Dedifferentiated amniotic fluid mesenchymal stem cell (primary cell): ENCODE data around the gene SUSD5.
"Not testable (repeated sequence)": the region's sequence is repeated elsewhere in the genome, so short reads cannot be mapped to it uniquely, and the experiment has no call there.

ENCODE experiments used
- DNase-seq: peaks from one replicate; pipeline ENCODE4 v3.0.0-alpha.2; 2016; ENCODE audit errors: extremely low spot score

The SUSD5 gene

DNA sequence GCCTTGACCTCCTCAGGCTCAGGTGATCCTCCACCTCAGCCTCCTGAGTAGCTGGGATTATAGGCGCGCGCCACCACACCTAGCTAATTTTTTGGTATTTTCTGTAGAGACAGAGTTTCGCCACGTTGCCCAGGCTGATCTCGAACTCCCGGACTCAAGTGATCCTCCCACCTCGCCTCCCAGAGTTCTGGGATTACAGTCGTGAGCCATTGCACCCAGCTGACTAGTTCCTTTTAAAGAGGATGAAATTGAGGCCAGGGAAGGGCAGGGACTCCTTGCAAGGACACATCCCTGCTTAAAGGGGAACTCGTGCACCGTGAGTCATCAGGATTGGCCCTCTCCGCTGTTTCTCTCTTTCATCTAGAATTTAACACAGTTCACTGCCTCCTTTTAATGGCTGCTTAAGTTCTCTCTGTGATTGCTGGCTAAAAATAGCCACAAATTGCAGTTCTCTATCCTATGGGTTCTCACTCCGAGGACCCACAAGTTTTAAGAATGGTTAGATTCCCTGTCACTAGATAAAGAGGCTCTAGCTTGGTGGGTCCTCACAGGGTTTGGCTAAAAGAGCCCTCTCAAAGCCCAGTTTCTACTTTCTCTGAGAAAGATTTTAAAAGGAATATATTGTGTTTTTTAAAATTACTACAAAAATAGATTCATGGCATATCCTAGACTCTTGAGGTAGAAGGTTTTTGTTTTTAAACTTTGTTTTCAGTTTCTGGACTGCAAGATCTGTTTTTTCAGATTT lies 103.4 kb downstream of the SUSD5 start:
- DNase-seq, result peak; percentile 84

GRCh38 chr3:33114622-33115023 lies 104.0 kb downstream of the SUSD5 start:
- DNase-seq, result no peak

DNA sequence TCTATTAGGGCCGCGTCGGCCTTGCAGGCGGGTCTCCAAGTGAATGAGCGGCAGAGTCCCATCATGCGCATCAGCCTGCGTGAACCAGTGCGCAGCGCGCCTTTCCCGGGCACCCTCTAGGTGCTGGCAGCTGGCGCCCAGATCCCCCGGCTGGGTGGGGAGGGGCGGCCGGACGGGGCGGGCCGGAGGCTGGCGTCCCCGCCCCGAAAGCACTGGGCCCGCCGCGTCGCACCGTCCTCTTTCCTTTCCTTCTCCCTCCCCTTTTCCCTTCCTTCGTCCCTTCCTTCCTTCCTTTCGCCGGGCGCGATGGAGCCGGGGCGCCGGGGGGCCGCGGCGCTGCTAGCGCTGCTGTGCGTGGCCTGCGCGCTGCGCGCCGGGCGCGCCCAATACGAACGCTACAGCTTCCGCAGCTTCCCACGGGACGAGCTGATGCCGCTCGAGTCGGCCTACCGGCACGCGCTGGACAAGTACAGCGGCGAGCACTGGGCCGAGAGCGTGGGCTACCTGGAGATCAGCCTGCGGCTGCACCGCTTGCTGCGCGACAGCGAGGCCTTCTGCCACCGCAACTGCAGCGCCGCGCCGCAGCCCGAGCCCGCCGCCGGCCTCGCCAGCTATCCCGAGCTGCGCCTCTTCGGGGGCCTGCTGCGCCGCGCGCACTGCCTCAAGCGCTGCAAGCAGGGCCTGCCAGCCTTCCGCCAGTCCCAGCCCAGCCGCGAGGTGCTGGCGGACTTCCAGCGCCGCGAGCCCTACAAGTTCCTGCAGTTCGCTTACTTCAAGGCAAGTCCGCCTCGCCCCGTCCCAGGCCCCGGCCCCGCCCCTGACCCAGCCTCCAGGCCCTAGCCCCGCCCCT lies 104.6 kb downstream of the SUSD5 start, which contains the start of gene CRTAP:
Gene CRTAP (plus strand): TSS at position 243 of the 850 bp plus-strand sequence. CDS start 64 bp downstream, at position 307.
- DNase-seq, result peak; percentile 88

- no peak for DNase-seq
Observed at GRCh38 chr3:33111581-33111980, 107.0 kb downstream of the SUSD5 start.

DNA sequence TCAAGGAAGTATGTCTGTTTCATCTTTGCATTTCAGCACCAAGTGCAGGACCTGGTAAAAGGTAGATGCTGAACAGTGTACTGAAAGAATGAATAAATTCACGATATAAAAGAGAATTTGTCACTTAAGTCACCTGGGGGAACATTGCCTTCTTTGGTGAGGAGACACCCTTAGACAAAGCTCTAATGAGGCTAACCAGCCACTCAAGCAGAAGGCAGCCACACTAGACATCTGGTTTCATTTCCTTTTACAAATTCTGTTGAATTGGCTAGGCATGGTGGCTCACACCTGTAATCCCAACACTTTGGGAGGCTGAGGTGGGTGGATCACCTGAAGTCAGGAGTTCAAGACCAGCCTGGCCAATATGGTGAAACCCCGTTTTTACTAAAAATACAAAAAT lies 111.8 kb downstream of the SUSD5 start:
- not testable (repeated sequence) for DNase-seq

DNA sequence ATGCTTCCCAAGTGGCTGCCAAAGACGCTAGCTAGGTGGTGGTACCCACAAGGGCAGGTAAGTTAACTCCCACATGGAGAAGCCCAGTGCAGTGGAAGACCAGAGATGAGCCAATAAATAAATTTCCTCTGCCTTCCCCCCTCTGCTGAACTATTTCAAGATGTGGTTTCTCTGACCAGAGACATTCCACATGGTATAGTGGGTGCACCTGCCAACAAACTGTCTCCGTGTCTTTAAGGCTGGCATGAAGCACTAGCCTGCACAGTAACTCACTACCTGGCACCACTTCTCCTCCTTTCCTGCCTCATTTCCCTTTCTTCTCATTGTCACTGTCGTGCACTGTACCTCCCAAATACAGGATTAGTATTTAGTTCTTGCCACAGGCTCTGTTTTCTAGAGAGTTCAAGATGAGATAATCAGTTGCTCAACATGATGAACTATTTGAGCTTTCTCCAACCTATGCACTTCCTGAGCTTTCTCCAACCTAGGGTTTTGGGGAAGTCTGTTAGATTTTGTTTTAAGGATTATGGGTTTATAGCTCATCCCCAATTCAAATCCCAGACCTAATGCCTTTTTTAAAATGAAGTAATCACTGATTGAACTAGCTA lies 113.2 kb downstream of the SUSD5 start:
- DNase-seq, result no peak

GRCh38 chr3:33104803-33105202 lies 113.8 kb downstream of the SUSD5 start:
- DNase-seq, result no peak

GRCh38 chr3:33103480-33103879 lies 115.1 kb downstream of the SUSD5 start:
- no peak for DNase-seq

DNA sequence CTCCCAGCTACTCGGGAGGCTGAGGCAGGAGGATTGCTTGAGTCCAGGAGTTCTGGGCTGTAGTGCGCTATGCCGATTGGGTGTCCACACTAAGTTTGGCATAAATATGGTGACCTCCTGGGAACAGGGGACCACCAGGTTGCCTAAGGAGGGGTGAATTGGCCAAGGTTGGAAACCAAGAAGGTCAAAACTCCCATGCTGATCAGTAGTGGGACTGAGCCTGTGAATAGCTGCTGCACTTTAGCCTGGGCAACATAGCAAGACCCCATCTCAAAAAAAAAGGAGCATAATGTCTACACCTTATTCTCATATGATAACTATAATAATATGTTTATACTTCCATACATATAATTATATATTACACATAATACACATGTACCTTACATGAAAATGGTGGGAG lies 115.6 kb downstream of the SUSD5 start:
- no peak for DNase-seq

DNA sequence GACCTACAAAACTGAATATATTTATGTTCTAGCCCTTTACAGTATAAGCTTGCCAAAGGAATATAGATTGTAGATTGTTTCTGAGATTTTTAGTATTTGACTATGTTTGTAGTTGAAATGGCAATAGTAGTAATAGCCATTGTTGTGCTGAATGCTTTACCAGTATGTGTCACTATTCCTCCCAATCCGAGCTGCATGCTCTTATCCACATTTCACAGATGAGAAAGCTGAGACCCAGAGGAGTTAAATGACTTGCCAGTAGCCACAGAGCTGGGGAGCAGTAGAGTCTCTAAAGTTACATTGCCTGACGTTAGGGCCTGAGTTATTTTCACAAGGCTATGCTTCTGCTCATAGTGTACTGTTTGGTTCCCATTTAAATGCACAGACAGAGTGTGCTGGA lies 118.4 kb downstream of the SUSD5 start:
- DNase-seq, result no peak
